NCI-H1092 (cell line): ENCODE data around the gene NINJ1.
"Not testable (repeated sequence)": the region's sequence is repeated elsewhere in the genome, so short reads cannot be mapped to it uniquely, and the experiment has no call there.

ENCODE experiments used
- DNase-seq: peaks from one replicate; lab custom pipeline; 2025; lab: John Stamatoyannopoulos, UW

Gene NINJ1

DNA sequence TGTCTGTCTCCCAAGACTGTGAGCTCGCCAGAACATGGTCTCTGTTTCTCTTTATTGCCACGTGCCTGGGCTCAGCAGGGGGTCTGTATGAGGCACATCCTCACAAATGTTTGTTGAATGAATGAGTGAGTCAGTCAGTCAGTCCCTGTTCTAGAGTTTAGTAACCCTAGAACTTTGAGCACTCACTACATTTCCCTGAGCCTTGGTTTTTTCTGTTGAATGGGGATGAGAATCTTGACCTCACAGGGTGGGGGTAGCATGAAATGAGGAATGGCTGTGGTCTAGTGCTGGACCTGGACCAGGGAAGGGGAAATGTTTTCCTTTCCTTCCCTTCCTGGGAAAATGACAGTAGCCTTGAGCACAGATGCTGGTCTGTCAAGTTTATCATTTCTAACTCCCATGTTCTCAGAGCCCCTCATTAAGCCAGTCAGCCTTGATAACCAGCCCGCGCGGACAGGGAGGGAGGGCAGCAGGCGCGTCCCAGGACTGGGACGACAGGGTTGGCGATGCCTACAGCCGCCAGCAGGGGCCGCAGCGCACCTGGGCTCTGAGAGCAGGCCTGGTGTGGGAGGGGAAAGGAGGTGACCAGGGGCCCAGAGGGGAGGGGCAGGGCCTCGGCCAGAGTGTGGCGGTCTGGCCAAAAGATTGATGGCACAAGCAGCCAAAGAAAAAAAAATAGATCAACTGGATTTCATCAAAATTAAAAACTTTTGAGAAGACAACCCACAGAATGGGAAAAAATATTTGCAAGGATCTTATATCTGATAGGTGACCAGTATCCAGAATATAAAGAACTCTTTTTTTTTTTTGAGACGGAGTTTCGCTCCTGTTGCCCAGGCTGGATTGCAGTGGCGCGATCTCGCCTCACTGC, 25.8 kb upstream of the NINJ1 start:
- peak; percentile 51 for DNase-seq

- no peak for DNase-seq
Measured at GRCh38 chr9:93156475-93157008, 22.5 kb upstream of the NINJ1 start.

GRCh38 chr9:93155716-93156474, 21.8 kb upstream of the NINJ1 start:
- no peak for DNase-seq

DNA sequence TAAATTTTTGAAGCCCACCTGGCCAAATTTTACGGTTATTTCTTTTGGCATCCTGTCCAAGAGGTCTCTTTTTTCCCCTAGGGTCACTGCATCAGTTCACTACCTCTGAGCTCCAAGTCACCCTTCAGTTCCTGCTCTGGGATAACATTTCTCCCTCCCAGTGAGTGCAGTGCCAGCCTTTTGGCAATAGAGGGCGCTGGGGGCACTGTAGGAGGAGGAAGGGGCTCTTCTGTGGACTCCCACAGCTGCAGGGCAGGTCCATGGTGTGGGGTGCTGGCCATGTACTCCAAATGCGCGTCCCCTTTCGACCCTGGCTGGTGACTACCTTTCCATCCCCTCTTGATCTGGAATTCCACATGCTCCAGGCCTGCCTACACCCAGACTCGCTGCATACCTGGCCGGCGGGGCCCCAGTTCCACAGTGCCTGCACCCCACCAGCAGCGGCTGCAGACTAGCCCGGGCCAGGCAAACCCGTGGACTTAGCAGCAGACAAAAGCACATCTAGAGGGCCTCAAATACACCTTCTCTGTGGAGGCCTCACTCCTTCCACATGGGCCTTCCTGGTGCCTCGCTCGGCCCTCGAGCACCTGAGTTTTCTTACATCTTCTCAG, 20.3 kb upstream of the NINJ1 start:
- peak; percentile 37 for DNase-seq

DNA sequence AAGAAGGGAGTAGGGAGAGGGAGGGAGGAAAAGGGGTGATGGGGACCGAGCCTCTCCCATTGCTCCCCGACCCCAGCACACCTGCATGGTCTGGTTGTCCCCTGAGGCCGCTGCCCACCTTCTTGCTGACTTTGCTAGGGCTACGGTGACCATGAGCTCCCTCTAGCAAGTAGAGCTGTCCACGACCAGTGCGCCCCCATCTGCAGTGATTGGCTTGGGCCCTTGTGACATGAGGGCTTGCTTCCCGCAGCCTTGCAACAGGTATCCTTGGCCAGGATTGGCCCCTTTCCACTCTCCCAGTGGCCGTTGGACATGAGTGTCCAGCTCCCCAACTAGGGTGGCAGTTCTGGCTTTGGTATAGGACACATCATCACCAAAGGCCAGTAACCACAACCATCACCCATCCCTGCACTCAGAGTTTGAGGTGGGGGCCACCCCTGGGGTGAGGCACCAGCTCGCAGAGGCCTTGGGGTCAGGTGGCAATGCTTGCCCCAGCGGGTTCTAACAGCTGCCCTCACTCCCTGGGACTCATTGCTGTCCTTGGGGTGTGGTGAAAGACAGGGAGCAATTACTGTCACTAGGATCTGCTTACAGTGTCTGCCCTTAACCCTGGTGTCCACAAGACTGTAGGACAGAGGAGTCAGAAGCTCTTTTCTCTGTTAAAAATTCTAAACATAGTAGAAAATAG, 17.2 kb upstream of the NINJ1 start:
- no peak for DNase-seq

DNA sequence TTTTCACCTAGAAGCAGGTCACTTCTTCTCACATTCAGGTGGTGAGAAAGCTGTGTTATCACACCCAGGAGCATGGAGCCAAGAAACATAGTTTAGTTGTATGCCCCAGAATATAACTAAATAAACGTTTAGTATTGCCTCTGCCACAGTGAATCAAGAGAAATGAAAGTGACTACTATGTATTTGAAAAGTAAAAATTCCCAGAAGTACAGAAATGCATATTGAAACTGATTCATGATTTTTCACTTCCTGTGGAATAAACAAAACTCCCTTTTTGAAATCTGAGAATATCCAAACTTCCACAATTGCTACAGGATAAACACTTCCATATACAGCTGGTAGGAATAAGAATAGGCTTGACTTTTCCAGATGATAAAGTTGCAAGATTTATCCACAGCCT, 15.3 kb upstream of the NINJ1 start:
- DNase-seq: no peak

DNA sequence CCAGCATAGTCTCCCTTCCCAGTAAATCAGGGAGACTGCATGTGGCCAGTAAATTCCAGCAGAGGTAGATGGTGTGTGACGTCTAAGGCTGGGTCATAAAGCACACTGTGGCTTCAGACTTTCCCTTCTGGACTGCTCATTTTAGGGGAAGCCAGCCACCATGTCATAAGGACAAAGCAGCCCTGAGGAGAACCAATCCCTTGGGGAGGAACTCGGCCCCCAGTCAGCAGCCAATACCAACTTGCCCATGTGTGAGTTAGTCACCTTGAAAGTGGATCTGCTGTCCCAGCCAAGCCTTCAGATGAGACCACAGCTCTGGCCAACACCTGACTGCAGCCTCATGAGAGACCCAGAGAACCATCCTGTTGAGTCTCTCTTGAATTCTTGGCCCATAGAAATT, 14.7 kb upstream of the NINJ1 start:
- no peak for DNase-seq

DNA sequence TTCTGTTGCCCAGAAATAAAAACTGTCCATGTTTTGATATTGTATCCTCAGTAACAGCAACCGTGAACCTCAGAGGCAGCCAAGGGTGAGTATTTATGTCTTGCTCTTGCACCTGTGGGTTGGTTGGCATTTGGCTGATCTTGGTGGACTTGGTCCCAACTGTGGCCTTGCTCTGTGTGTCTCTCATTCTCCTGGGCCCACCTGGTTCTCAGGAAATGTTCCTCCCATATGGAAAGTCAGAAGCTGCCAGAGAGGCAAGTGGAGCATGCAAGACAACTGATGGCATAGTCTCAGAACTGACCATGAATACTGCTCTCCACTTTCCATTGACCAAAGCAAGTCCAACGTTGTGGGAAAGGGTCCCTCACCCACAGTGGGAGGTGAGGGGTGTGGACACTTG, 13.6 kb upstream of the NINJ1 start:
- no peak for DNase-seq

GRCh38 chr9:93146696-93147095, 12.6 kb upstream of the NINJ1 start:
- not testable (repeated sequence) for DNase-seq

- no peak for DNase-seq
Measured at GRCh38 chr9:93143830-93144530, 9.9 kb upstream of the NINJ1 start.

- DNase-seq: no peak
Measured at GRCh38 chr9:93141771-93142483, 7.9 kb upstream of the NINJ1 start.

DNA sequence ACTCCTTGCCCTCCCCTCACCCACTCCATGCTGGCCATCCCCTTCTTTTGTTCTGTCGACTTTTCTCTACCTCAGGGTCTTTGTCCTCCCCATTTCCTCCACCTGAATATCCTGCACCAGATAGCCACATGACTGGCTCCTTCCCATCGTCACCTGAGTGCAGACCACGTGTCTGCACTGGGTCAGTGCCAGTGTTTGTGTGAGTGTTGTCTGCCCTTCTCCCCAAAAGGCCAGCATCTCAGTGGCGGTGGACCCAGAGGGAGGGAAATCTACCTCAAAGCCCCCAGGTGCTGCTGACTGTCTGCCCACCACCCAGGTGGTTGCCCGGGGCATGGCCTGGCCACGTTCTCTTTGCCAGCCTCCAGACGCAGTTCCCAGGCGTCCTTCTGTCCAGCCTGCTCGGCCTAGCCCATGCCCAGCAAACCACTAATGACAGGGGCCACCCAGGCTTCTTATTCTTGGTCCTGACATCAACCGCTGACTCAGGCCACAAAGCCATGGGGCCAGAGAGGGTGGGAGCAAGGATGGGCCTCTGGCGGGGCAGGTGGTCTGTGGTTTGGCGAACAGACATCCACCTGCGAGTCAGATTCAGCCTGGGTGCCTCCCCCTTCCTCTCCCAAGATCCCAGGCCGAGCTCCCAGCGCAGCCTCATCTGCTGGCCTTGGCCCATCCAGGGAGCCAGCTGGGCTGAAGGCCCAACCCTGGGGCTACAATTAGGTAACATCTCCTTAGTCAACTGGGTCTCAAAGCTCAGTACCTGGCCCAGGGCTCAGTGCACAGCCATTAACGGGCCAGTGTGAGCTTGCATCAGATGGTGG, 5.5 kb upstream of the NINJ1 start:
- DNase-seq: no peak

DNA sequence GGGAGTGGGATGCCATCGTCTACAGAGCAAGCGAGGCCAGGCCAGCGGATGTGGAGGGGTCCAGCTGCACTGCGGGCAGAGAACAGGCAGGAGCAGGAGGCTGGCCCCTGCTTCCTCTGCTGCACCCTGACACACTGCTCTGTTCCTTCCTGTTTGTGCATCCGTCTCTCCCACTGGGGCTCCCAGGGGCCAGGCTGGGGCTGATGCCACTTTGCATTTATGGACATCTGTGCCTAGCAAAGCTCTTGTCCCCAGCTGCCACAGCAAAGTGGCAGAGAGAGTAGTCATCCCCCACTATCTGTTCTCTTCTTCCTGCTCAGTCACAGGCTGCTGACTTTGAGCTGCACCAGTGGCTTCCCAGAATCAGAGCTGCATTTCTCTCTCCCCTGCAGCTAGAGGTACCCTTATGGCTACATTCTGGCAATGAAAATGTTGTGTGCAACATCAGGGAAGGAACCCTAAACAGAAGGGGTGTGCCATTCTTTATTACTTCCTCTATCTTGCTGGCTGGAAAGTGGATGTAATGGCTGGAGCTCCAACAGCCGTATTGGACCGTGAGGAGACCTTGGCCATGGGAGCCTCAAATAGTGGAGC, 4.2 kb upstream of the NINJ1 start:
- DNase-seq: no peak

- DNase-seq: no peak
Measured at GRCh38 chr9:93137362-93137761, 3.3 kb upstream of the NINJ1 start.

DNA sequence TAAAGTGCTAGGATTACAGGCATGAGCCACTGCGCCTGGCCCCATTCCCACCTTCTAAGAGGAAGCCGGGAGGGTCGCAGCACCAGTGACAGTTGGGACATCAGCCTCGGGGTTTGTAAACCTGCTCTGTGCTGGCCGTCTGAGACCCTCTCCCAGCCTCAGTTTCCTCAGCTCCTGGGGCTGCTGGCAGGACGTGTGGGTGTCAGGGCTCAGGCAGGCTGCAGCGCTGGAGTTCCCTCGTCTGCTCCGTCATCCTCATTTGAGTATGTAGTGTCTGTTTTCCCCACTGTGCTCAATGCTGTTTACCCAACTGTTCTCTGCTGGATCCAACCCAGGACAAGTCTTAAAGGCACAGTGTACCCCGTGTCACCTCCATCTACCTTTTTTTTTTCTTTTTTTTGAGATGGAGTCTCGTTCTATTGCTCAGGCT, 2.0 kb upstream of the NINJ1 start:
- peak; percentile 47 for DNase-seq

- DNase-seq: no peak
Measured at GRCh38 chr9:93134740-93135444, 841 bp upstream of the NINJ1 start.

DNA sequence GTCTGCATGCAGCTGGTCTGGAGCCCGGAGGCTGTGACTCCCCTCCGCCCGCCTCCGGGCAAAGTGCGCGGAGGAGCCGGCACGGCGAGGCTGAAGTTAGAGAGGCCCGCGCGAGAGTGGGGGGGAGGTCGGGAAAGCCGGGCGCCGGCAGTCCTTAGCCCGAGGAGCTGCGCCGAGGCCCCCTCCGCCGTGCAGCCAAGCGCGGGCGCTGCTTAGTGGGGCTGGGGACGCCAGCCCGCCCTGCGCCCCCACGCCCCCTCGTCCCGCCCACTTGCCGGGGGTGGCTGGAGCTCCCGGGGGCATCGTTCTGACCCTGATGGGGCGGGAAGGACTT, 403 bp downstream of the NINJ1 start:
- no peak for DNase-seq

DNA sequence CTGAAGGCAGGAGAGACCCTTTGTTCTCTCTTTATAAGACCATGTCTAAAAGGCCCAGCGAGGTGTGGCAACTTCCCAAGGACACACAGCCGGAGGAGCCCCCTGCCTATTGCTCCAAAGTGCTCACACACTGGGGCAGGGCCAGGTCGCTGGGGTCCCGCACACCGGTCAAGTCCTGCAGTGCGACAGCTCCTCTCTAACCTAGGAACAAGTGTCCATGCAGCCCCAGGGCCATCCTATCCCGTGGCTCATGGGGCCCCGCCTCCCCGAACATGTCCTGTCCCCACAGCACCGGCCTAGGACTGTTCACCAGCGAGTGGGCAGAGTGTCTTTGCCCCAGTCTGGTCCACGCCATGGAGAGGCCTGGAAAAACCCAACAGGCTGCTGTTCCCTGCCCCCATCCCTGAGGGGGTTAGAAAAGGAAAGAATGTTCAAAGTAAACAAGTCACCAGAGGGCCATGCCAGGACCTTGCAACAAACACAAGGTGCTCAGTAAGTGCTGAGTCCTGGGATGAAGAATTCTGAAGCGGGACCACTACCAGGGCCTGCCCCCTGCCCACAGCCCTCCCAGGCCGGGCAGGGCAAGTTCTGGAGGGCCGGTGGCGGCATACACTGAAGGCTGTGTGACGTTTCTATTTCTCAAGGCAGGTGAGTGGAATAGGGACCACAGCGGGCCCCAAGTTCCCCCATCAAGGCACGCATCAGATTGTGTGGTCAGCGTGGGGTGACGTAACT, 938 bp downstream of the NINJ1 start:
- DNase-seq: no peak
